ENCODE data around the gene GPR39.

The GPR39 gene

GRCh38 chr2:132438691-132439090, 22.1 kb downstream of the GPR39 start:
- H3K9me3 ChIP-seq (ENCODE audit: control insufficient read depth in 5 of 5, low read length in 5 of 5): no peaks in the 10 kb centered on the region
- H3K9ac ChIP-seq (ENCODE audit: low read length in 5 of 5): no peak overlapping the region
- no peaks in the 10 kb centered on the region for H3K27me3 ChIP-seq (ENCODE audit: control insufficient read depth in 5 of 5, insufficient read depth in 4 of 5, low read length in 5 of 5)
- no peaks in the 10 kb centered on the region for H3K36me3 ChIP-seq (ENCODE audit: control insufficient read depth in 5 of 5, insufficient read depth in 5 of 5, low read length in 5 of 5)
- H3K4me1 ChIP-seq (ENCODE audit: control insufficient read depth in 5 of 5, insufficient read depth in 5 of 5, low read length in 5 of 5): no peaks in the 10 kb centered on the region
- H3K4me3 ChIP-seq (ENCODE audit: low read depth in 1 of 5, low read length in 5 of 5): no peak overlapping the region
- H3K27ac ChIP-seq (ENCODE audit: low read depth, low read length): no peak overlapping the region

- H3K9me3 ChIP-seq (ENCODE audit: control insufficient read depth in 5 of 5, low read length in 5 of 5): no peaks in the 10 kb centered on the region
- no peak overlapping the region for H3K27ac ChIP-seq (ENCODE audit: low read depth, low read length)
- no peaks in the 10 kb centered on the region for H3K27me3 ChIP-seq (ENCODE audit: control insufficient read depth in 5 of 5, insufficient read depth in 4 of 5, low read length in 5 of 5)
- H3K36me3 ChIP-seq (ENCODE audit: control insufficient read depth in 5 of 5, insufficient read depth in 5 of 5, low read length in 5 of 5): no peaks in the 10 kb centered on the region
- no peak overlapping the region for H3K4me3 ChIP-seq (ENCODE audit: low read depth in 1 of 5, low read length in 5 of 5)
- no peak overlapping the region for H3K9ac ChIP-seq (ENCODE audit: low read length in 5 of 5)
- no peaks in the 10 kb centered on the region for H3K4me1 ChIP-seq (ENCODE audit: control insufficient read depth in 5 of 5, insufficient read depth in 5 of 5, low read length in 5 of 5)
Measured at GRCh38 chr2:132439703-132440398, 23.2 kb downstream of the GPR39 start.

GRCh38 chr2:132441051-132441450, 24.4 kb downstream of the GPR39 start:
- Histone ChIP-seq H3K9ac (ENCODE audit: low read length in 5 of 5) (no peak overlapping the region), H3K9me3 (ENCODE audit: control insufficient read depth in 5 of 5, low read length in 5 of 5) (no peaks in the 10 kb centered on the region), H3K4me3 (ENCODE audit: low read depth in 1 of 5, low read length in 5 of 5) (no peak overlapping the region), H3K4me1 (ENCODE audit: control insufficient read depth in 5 of 5, insufficient read depth in 5 of 5, low read length in 5 of 5) (peaks cover 0 to under 1% (median 0%) of the 10 kb centered on the region in 5 donors), H3K36me3 (ENCODE audit: control insufficient read depth in 5 of 5, insufficient read depth in 5 of 5, low read length in 5 of 5) (no peaks in the 10 kb centered on the region), H3K27ac (ENCODE audit: low read depth, low read length) (no peak overlapping the region), H3K27me3 (ENCODE audit: control insufficient read depth in 5 of 5, insufficient read depth in 4 of 5, low read length in 5 of 5) (no peaks in the 10 kb centered on the region)

GRCh38 chr2:132442278-132442677, 25.7 kb downstream of the GPR39 start:
- Histone ChIP-seq H3K27me3 (ENCODE audit: control insufficient read depth in 5 of 5, insufficient read depth in 4 of 5, low read length in 5 of 5) (no peaks in the 10 kb centered on the region), H3K9me3 (ENCODE audit: control insufficient read depth in 5 of 5, low read length in 5 of 5) (no peaks in the 10 kb centered on the region), H3K27ac (ENCODE audit: low read depth, low read length) (no peak overlapping the region), H3K36me3 (ENCODE audit: control insufficient read depth in 5 of 5, insufficient read depth in 5 of 5, low read length in 5 of 5) (no peaks in the 10 kb centered on the region), H3K4me1 (ENCODE audit: control insufficient read depth in 5 of 5, insufficient read depth in 5 of 5, low read length in 5 of 5) (peaks cover 0 to 5% (median 3%) of the 10 kb centered on the region in 5 donors), H3K9ac (ENCODE audit: low read length in 5 of 5) (no peak overlapping the region), H3K4me3 (ENCODE audit: low read depth in 1 of 5, low read length in 5 of 5) (no peak overlapping the region)

- Histone ChIP-seq H3K27me3 (ENCODE audit: control insufficient read depth in 5 of 5, insufficient read depth in 4 of 5, low read length in 5 of 5) (no peaks in the 10 kb centered on the region), H3K36me3 (ENCODE audit: control insufficient read depth in 5 of 5, insufficient read depth in 5 of 5, low read length in 5 of 5) (no peaks in the 10 kb centered on the region), H3K9me3 (ENCODE audit: control insufficient read depth in 5 of 5, low read length in 5 of 5) (no peaks in the 10 kb centered on the region), H3K9ac (ENCODE audit: low read length in 5 of 5) (no peak overlapping the region), H3K4me3 (ENCODE audit: low read depth in 1 of 5, low read length in 5 of 5) (no peak overlapping the region), H3K4me1 (ENCODE audit: control insufficient read depth in 5 of 5, insufficient read depth in 5 of 5, low read length in 5 of 5) (peaks cover 0 to 5% (median 3%) of the 10 kb centered on the region in 5 donors), H3K27ac (ENCODE audit: low read depth, low read length) (no peak overlapping the region)
Measured at GRCh38 chr2:132443106-132443505, 26.5 kb downstream of the GPR39 start.

DNA sequence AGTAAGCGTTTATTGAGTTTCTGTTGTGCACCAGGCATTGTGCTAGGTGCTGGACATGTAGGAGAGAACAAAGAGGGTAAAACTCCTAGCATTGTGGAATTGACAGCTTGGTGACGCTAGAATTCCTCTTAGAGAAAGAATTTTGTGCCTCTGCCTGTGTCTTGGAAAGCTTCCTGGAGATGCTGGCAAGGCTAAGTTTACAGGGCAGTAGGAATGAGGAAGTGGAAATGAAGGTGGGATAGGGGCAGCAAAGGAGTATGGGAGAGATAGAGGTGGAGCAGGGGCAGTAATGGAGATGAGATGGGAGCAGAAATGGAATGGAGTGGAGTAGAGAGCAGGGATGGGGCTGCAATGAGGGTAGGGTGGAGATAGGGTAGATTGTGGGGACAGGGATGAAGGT, 29.8 kb downstream of the GPR39 start:
- H3K27me3 ChIP-seq (ENCODE audit: control insufficient read depth in 5 of 5, insufficient read depth in 4 of 5, low read length in 5 of 5): no peaks in the 10 kb centered on the region
- H3K27ac ChIP-seq (ENCODE audit: low read depth, low read length): no peak overlapping the region
- H3K36me3 ChIP-seq (ENCODE audit: control insufficient read depth in 5 of 5, insufficient read depth in 5 of 5, low read length in 5 of 5): no peaks in the 10 kb centered on the region
- H3K4me1 ChIP-seq (ENCODE audit: control insufficient read depth in 5 of 5, insufficient read depth in 5 of 5, low read length in 5 of 5): peaks cover 0 to 6% (median 5%) of the 10 kb centered on the region in 5 donors
- H3K4me3 ChIP-seq (ENCODE audit: low read depth in 1 of 5, low read length in 5 of 5): no peak overlapping the region
- no peaks in the 10 kb centered on the region for H3K9me3 ChIP-seq (ENCODE audit: control insufficient read depth in 5 of 5, low read length in 5 of 5)
- H3K9ac ChIP-seq (ENCODE audit: low read length in 5 of 5): no peak overlapping the region

GRCh38 chr2:132448331-132448730, 31.7 kb downstream of the GPR39 start:
- Histone ChIP-seq H3K27ac (ENCODE audit: low read depth, low read length) (no peak overlapping the region), H3K36me3 (ENCODE audit: control insufficient read depth in 5 of 5, insufficient read depth in 5 of 5, low read length in 5 of 5) (no peaks in the 10 kb centered on the region), H3K4me3 (ENCODE audit: low read depth in 1 of 5, low read length in 5 of 5) (no peak overlapping the region), H3K9me3 (ENCODE audit: control insufficient read depth in 5 of 5, low read length in 5 of 5) (no peaks in the 10 kb centered on the region), H3K4me1 (ENCODE audit: control insufficient read depth in 5 of 5, insufficient read depth in 5 of 5, low read length in 5 of 5) (peaks cover 0 to 6% (median 5%) of the 10 kb centered on the region in 5 donors), H3K9ac (ENCODE audit: low read length in 5 of 5) (no peak overlapping the region), H3K27me3 (ENCODE audit: control insufficient read depth in 5 of 5, insufficient read depth in 4 of 5, low read length in 5 of 5) (no peaks in the 10 kb centered on the region)

DNA sequence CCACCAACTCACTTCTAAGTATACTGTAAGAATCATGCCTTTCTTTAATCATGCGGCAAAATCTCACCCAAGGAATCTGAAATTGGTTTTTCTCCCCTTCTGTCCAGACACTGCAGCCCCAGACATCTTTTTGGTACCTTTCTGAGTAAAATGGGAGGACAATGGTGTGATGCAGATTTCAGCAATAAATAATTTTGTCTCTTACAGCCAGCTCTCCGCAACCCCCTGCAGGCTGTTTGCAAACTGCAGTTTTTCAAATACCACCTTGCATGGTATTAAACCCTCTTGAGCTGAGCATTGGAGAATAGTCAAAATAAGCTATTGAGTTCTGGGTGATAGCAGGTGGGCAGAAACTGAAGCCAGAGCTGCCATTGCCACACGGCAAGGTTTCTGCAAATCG, 32.2 kb downstream of the GPR39 start:
- Histone ChIP-seq H3K4me1 (ENCODE audit: control insufficient read depth in 5 of 5, insufficient read depth in 5 of 5, low read length in 5 of 5) (peaks cover 0 to 6% (median 5%) of the 10 kb centered on the region in 5 donors), H3K36me3 (ENCODE audit: control insufficient read depth in 5 of 5, insufficient read depth in 5 of 5, low read length in 5 of 5) (no peaks in the 10 kb centered on the region), H3K9me3 (ENCODE audit: control insufficient read depth in 5 of 5, low read length in 5 of 5) (no peaks in the 10 kb centered on the region), H3K9ac (ENCODE audit: low read length in 5 of 5) (no peak overlapping the region), H3K4me3 (ENCODE audit: low read depth in 1 of 5, low read length in 5 of 5) (no peak overlapping the region), H3K27ac (ENCODE audit: low read depth, low read length) (no peak overlapping the region), H3K27me3 (ENCODE audit: control insufficient read depth in 5 of 5, insufficient read depth in 4 of 5, low read length in 5 of 5) (no peaks in the 10 kb centered on the region)

DNA sequence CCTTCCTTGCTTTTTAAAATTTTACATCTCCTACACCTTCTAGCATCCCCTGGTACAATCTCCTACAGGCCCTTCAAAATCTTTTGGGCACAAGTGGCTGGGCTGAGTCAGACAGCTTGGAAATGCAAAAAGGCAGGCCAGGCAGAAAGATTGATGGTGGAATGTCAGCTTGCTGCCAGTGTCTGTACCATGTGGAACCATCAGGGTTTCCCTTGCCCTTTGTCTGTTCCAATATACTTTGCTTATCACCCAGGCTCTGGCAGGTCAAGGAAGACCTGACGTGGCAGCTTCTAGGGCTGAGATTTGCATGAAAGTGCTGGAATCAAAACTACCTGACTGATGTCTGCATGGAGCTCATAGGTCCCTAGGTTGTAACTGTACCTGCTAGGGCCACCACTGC, 33.3 kb downstream of the GPR39 start:
- H3K27ac ChIP-seq (ENCODE audit: low read depth, low read length): no peak overlapping the region
- H3K4me3 ChIP-seq (ENCODE audit: low read depth in 1 of 5, low read length in 5 of 5): no peak overlapping the region
- H3K9me3 ChIP-seq (ENCODE audit: control insufficient read depth in 5 of 5, low read length in 5 of 5): no peaks in the 10 kb centered on the region
- no peak overlapping the region for H3K9ac ChIP-seq (ENCODE audit: low read length in 5 of 5)
- H3K36me3 ChIP-seq (ENCODE audit: control insufficient read depth in 5 of 5, insufficient read depth in 5 of 5, low read length in 5 of 5): no peaks in the 10 kb centered on the region
- peaks cover 0 to 6% (median 5%) of the 10 kb centered on the region in 5 donors for H3K4me1 ChIP-seq (ENCODE audit: control insufficient read depth in 5 of 5, insufficient read depth in 5 of 5, low read length in 5 of 5)
- no peaks in the 10 kb centered on the region for H3K27me3 ChIP-seq (ENCODE audit: control insufficient read depth in 5 of 5, insufficient read depth in 4 of 5, low read length in 5 of 5)

- H3K27ac ChIP-seq (ENCODE audit: low read depth, low read length): no peak overlapping the region
- H3K27me3 ChIP-seq (ENCODE audit: control insufficient read depth in 5 of 5, insufficient read depth in 4 of 5, low read length in 5 of 5): no peaks in the 10 kb centered on the region
- H3K4me3 ChIP-seq (ENCODE audit: low read depth in 1 of 5, low read length in 5 of 5): no peak overlapping the region
- no peaks in the 10 kb centered on the region for H3K4me1 ChIP-seq (ENCODE audit: control insufficient read depth in 5 of 5, insufficient read depth in 5 of 5, low read length in 5 of 5)
- H3K9ac ChIP-seq (ENCODE audit: low read length in 5 of 5): no peak overlapping the region
- no peaks in the 10 kb centered on the region for H3K36me3 ChIP-seq (ENCODE audit: control insufficient read depth in 5 of 5, insufficient read depth in 5 of 5, low read length in 5 of 5)
- H3K9me3 ChIP-seq (ENCODE audit: control insufficient read depth in 5 of 5, low read length in 5 of 5): peaks cover 0 to 31% (median 23%) of the 10 kb centered on the region in 5 donors
Measured at GRCh38 chr2:132460781-132461180, 44.2 kb downstream of the GPR39 start.

Data from subcutaneous abdominal adipose tissue (tissue), 5 donors.